Activated B cell treated with CpG ODN at 0.5 μM for 24 hours (primary cell): ENCODE data around the gene KIF5C. TPM values are rescaled to one million over a fixed set of nuclear protein-coding genes. Genes with fewer than 3 reads are reported as not detected.
A peak's percentile ranks its signal among the peaks of the same experiment; 100 is the strongest.

Source experiments
- ATAC-seq: fragments of 200-7000 bp; cut with Tn5 transposase; one replicate; pipeline ENCODE4 v1.10.0; 2021; ENCODE audit warnings: low read depth, mild to moderate bottlenecking, moderate library complexity
- CTCF ChIA-PET: fragments of 350-600 bp; sonication (Branson Sonifier 250); formaldehyde crosslinking; loops from one replicate; lab custom pipeline; 2021; ENCODE audit warnings: antibody characterized with exemption; lab: Charles Lee
- POLR2A ChIA-PET: fragments of 350-600 bp; sonication (Branson Sonifier 250); formaldehyde crosslinking; loops from one replicate; lab custom pipeline; 2021; ENCODE audit warnings: antibody characterized with exemption; lab: Charles Lee
- DNase-seq: peaks from one replicate; pipeline ENCODE4 v3.0.0; 2022
- H3K27ac Mint-ChIP-seq: one replicate; pipeline ENCODE4 v1.8.0; 2020; ENCODE audit warnings: mixed read lengths
- H3K27me3 Mint-ChIP-seq: one replicate; pipeline ENCODE4 v1.8.0; 2021; ENCODE audit warnings: mixed read lengths
- H3K36me3 Mint-ChIP-seq: one replicate; pipeline ENCODE4 v1.8.0; 2021; ENCODE audit warnings: low read depth, mixed read lengths
- H3K4me1 Mint-ChIP-seq: one replicate; pipeline ENCODE4 v1.8.0; 2021; ENCODE audit warnings: mixed read lengths
- H3K4me3 Mint-ChIP-seq: one replicate; pipeline ENCODE4 v1.8.0; 2020; ENCODE audit warnings: mild to moderate bottlenecking, mixed read lengths
- H3K9me3 Mint-ChIP-seq: one replicate; pipeline ENCODE4 v1.8.0; 2020; ENCODE audit warnings: mixed read lengths
- intact Hi-C: fragments of 100-400 bp; cut with micrococcal nuclease; formaldehyde crosslinking; loops from one replicate; pipeline ENCODE4 v1.15.1; 2024
- total RNA-seq: library from RNA; stranded (reverse); gene quantifications from 2 replicates; pipeline ENCODE4 v1.2.3, GENCODE V29; 2022
- TF ChIP-seq, protein P1 (sequence below): fragments of 200-600 bp; IDR thresholded peaks from one replicate; pipeline ENCODE4 v1.8.0; 2022; ENCODE audit warnings: antibody characterized with exemption, mild to moderate bottlenecking

The KIF5C gene
- total RNA-seq, 1 donor from 2014 or later = 2.6 TPM

DNA sequence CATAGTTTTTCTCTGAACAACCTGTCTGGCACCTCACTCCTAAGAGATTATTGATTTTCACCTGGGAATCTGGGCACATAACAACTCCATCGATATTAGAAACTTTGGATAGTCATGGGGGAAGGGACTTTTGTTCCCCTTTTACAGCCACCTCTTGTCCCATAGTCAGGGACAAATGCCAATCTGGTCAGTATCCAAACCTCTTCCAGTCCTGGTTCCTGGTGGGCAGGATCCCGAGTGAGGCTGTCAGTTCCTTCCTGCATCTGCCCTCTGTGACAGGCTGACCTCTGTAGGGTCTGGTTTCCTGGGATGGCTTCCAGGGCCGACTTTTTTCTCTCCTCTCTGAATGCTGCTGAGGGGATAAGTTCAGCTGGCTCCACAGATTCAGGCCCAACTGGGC is 11.0 kb downstream of the KIF5C start:
- H3K36me3 Mint-ChIP-seq = no peaks in the 10 kb centered on the region
- DNase-seq (no peak), ATAC-seq (no peak)
- no peaks in the 10 kb centered on the region for H3K9me3 Mint-ChIP-seq
- H3K27me3 Mint-ChIP-seq = peaks cover 31% of the 10 kb centered on the region
- ChIA-PET CTCF (no interaction called here), POLR2A (no interaction called here)
- no peak overlapping the region for H3K27ac Mint-ChIP-seq
- TF ChIP-seq, protein P1, sequence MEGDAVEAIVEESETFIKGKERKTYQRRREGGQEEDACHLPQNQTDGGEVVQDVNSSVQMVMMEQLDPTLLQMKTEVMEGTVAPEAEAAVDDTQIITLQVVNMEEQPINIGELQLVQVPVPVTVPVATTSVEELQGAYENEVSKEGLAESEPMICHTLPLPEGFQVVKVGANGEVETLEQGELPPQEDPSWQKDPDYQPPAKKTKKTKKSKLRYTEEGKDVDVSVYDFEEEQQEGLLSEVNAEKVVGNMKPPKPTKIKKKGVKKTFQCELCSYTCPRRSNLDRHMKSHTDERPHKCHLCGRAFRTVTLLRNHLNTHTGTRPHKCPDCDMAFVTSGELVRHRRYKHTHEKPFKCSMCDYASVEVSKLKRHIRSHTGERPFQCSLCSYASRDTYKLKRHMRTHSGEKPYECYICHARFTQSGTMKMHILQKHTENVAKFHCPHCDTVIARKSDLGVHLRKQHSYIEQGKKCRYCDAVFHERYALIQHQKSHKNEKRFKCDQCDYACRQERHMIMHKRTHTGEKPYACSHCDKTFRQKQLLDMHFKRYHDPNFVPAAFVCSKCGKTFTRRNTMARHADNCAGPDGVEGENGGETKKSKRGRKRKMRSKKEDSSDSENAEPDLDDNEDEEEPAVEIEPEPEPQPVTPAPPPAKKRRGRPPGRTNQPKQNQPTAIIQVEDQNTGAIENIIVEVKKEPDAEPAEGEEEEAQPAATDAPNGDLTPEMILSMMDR = no peak
- intact Hi-C loops = no loop called here
- no peak overlapping the region for H3K4me3 Mint-ChIP-seq
- H3K4me1 Mint-ChIP-seq = peaks cover 15% of the 10 kb centered on the region

DNA sequence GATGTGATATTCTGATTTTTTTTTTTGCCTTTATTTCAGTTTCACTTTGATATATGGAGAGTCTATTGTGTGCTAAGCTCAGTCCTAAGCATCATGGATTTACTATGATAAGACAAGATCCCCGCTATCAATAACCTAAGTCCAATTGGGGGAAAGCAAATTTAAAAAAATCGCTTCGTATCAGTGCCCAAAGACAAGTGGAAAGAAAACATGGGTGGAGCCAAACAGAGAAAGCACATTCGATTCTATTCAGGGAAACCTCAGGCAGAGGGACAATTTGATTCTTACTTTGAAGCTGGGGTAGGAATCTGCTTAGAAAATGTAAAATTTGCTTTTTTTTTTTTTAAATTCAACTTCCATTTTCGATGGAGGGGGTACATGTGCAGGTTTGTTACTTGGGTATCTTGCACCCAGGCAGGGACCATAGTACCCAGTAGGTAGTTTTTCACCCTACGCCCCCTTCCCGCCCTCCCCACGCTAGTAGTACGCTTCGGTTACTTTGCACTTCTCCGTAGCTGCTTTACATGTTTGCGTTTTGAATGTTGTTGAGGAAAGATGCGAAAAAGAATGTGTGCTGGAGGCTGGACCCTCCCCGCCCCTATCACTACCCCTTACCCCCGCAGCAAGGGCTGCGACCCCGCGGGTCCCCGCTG is 12.4 kb downstream of the KIF5C start:
- CTCF ChIA-PET = no interaction called here
- ATAC-seq = peak; percentile 37
- DNase-seq = no peak
- intact Hi-C loops = no loop called here
- peaks cover 35% of the 10 kb centered on the region for H3K27me3 Mint-ChIP-seq
- peaks cover 2% of the 10 kb centered on the region for H3K9me3 Mint-ChIP-seq
- POLR2A ChIA-PET = no interaction called here
- H3K4me3 Mint-ChIP-seq = peak overlapping the region; percentile 79
- H3K27ac Mint-ChIP-seq = no peak overlapping the region
- H3K4me1 Mint-ChIP-seq = peaks cover 15% of the 10 kb centered on the region
- TF ChIP-seq, protein P1 = no peak
- no peaks in the 10 kb centered on the region for H3K36me3 Mint-ChIP-seq

- DNase-seq (peak; percentile 19), ATAC-seq (peak; percentile 56)
- Mint-ChIP-seq H3K27ac (no peak overlapping the region), H3K27me3 (peaks cover 40% of the 10 kb centered on the region), H3K4me3 (peak overlapping the region; percentile 79), H3K36me3 (peaks cover under 1% of the 10 kb centered on the region), H3K9me3 (peaks cover 6% of the 10 kb centered on the region), H3K4me1 (peaks cover 15% of the 10 kb centered on the region)
- intact Hi-C loops = no loop called here
- POLR2A ChIA-PET = no interaction called here
- CTCF ChIA-PET = no interaction called here
- TF ChIP-seq, protein P1 = no peak
Measured at GRCh38 chr2:148888003-148888501, 13.0 kb downstream of the KIF5C start.

- DNase-seq = no peak
- intact Hi-C loops = no loop called here
- H3K9me3 Mint-ChIP-seq = peaks cover 10% of the 10 kb centered on the region
- POLR2A ChIA-PET = no interaction called here
- peaks cover 48% of the 10 kb centered on the region for H3K27me3 Mint-ChIP-seq
- TF ChIP-seq, protein P1 = no peak
- no peak overlapping the region for H3K4me3 Mint-ChIP-seq
- no peak for ATAC-seq
- no peak overlapping the region for H3K27ac Mint-ChIP-seq
- H3K36me3 Mint-ChIP-seq = peaks cover 5% of the 10 kb centered on the region
- peaks cover 15% of the 10 kb centered on the region for H3K4me1 Mint-ChIP-seq
- CTCF ChIA-PET = no interaction called here
Measured at GRCh38 chr2:148888986-148889385, 14.0 kb downstream of the KIF5C start.

DNA sequence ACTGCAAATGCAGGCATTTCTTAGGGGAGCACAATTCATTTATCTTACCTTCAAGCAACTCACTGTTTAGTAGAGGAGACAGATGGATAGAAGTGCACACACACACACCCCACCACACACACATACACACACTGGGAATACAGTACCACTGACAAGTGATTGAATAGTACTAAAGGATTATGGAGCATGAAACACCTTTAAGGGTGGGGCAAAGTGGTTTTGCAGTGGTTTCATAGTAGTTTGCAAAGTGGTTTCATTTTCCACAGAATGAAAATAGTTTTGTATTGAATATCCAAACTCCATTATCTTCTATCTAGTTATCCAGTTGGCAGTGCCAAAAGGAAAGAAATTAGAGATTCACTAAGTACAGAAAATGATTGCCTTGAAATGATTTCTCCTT is 18.9 kb downstream of the KIF5C start:
- intact Hi-C loops = no loop called here
- no peak for ATAC-seq
- CTCF ChIA-PET = no interaction called here
- Mint-ChIP-seq H3K4me1 (no peaks in the 10 kb centered on the region), H3K9me3 (peaks cover 10% of the 10 kb centered on the region), H3K27ac (no peak overlapping the region), H3K36me3 (peaks cover 5% of the 10 kb centered on the region), H3K4me3 (no peak overlapping the region), H3K27me3 (peaks cover 39% of the 10 kb centered on the region)
- POLR2A ChIA-PET = no interaction called here
- TF ChIP-seq, protein P1 = no peak
- no peak for DNase-seq
